HFFc6 (cell line): ENCODE results near the gene UMPS. TPM values are rescaled to one million over a fixed set of nuclear protein-coding genes. Genes with fewer than 3 reads are reported as not detected.
A peak's percentile ranks its signal among the peaks of the same experiment; 100 is the strongest.
"Not testable (repeated sequence)": the region's sequence is repeated elsewhere in the genome, so short reads cannot be mapped to it uniquely, and the experiment has no call there.

Experiments
- DNase-seq: peaks from one replicate; pipeline ENCODE4 v3.0.0-alpha.2; 2018
- H3K27ac Mint-ChIP-seq: 2 replicates; pipeline ENCODE4 v1.8.0; 2020; ENCODE audit warnings: mild to moderate bottlenecking, mixed read lengths
- H3K27me3 Mint-ChIP-seq: 2 replicates; pipeline ENCODE4 v1.8.0; 2021; ENCODE audit warnings: mild to moderate bottlenecking, moderate library complexity, mixed read lengths; ENCODE audit not compliant: insufficient read depth
- H3K36me3 Mint-ChIP-seq: 2 replicates; pipeline ENCODE4 v1.8.0; 2021; ENCODE audit warnings: low read depth, mixed read lengths
- H3K4me1 Mint-ChIP-seq: 2 replicates; pipeline ENCODE4 v1.8.0; 2020; ENCODE audit warnings: low read depth, mixed read lengths
- H3K4me3 Mint-ChIP-seq: 2 replicates; pipeline ENCODE4 v1.8.0; 2020; ENCODE audit warnings: mild to moderate bottlenecking, moderate library complexity, mixed read lengths
- H3K9me3 Mint-ChIP-seq: 2 replicates; pipeline ENCODE4 v1.8.0; 2020; ENCODE audit warnings: mild to moderate bottlenecking, mixed read lengths
- CTCF ChIP-seq: fragments of 200-600 bp; sonication (generic); IDR thresholded peaks from 2 replicates; pipeline ENCODE4 v1.5.0; 2021; ENCODE audit warnings: antibody characterized with exemption, mild to moderate bottlenecking
- total RNA-seq, 6 experiments: library from RNA; stranded (reverse); fragmentation: NEBNext Ultra II Directional; extraction: Animal tissue kit (Norgen Biotek cat#: 25700); gene quantifications; 2 replicates in 1 of 6; 3 replicates in 5 of 6; pipeline ENCODE4 v1.2.3, GENCODE V29; 2021

UMPS gene
- total RNA-seq, 6 experiments from 2014 or later: 25.2 to 39.6 (median 28.4) TPM

GRCh38 chr3:124699686-124700396 lies 30.4 kb upstream of the UMPS start:
- H3K4me1 Mint-ChIP-seq: peaks cover 18% of the 10 kb centered on the region
- no peak overlapping the region for H3K27ac Mint-ChIP-seq
- DNase-seq: no peak
- H3K36me3 Mint-ChIP-seq: no peaks in the 10 kb centered on the region
- TF ChIP-seq CTCF: no peak
- peaks cover 3% of the 10 kb centered on the region for H3K27me3 Mint-ChIP-seq
- no peak overlapping the region for H3K4me3 Mint-ChIP-seq
- no peaks in the 10 kb centered on the region for H3K9me3 Mint-ChIP-seq

GRCh38 chr3:124700880-124701684 lies 29.2 kb upstream of the UMPS start:
- TF ChIP-seq CTCF: no peak
- Mint-ChIP-seq H3K27me3 (no peaks in the 10 kb centered on the region; the same call in 1 of the 2 replicates), H3K9me3 (no peaks in the 10 kb centered on the region), H3K27ac (peak overlapping the region; percentile 39; the same call in 1 of the 2 replicates), H3K36me3 (no peaks in the 10 kb centered on the region), H3K4me3 (peak overlapping the region; percentile 57; the same call in 1 of the 2 replicates), H3K4me1 (peaks cover 18% of the 10 kb centered on the region)
- no peak for DNase-seq

GRCh38 chr3:124701687-124702086 lies 28.6 kb upstream of the UMPS start:
- peak; percentile 46 for DNase-seq
- peak overlapping the region; percentile 39; the same call in 1 of the 2 replicates for H3K27ac Mint-ChIP-seq
- peak overlapping the region; percentile 57 for H3K4me3 Mint-ChIP-seq

GRCh38 chr3:124702950-124703349 lies 27.3 kb upstream of the UMPS start:
- Mint-ChIP-seq H3K4me3 (no peak overlapping the region), H3K4me1 (peaks cover 27% of the 10 kb centered on the region), H3K9me3 (no peaks in the 10 kb centered on the region), H3K27me3 (peaks cover 4% of the 10 kb centered on the region; the same call in 1 of the 2 replicates), H3K27ac (no peak overlapping the region), H3K36me3 (no peaks in the 10 kb centered on the region)
- TF ChIP-seq CTCF: no peak
- DNase-seq: no peak

More at GRCh38 chr3:124701687-124702086, 28.6 kb upstream of the UMPS start:
- peaks cover 1% of the 10 kb centered on the region for H3K27me3 Mint-ChIP-seq
- H3K36me3 Mint-ChIP-seq: no peaks in the 10 kb centered on the region
- no peak for TF ChIP-seq CTCF
- H3K9me3 Mint-ChIP-seq: no peaks in the 10 kb centered on the region
- H3K4me1 Mint-ChIP-seq: peaks cover 18% of the 10 kb centered on the region

- peaks cover 12% of the 10 kb centered on the region for H3K27me3 Mint-ChIP-seq
- H3K36me3 Mint-ChIP-seq: no peaks in the 10 kb centered on the region
- no peak for TF ChIP-seq CTCF
- H3K9me3 Mint-ChIP-seq: no peaks in the 10 kb centered on the region
- DNase-seq: no peak
- H3K4me1 Mint-ChIP-seq: peaks cover 29% of the 10 kb centered on the region
- H3K27ac Mint-ChIP-seq: no peak overlapping the region
- H3K4me3 Mint-ChIP-seq: no peak overlapping the region
These were observed 24.7 kb upstream of the UMPS start for GRCh38 chr3:124705552-124705951.

GRCh38 chr3:124707223-124707622 lies 23.0 kb upstream of the UMPS start:
- not testable (repeated sequence) for H3K4me3 Mint-ChIP-seq, H3K27ac Mint-ChIP-seq
- H3K27me3 Mint-ChIP-seq: peaks cover 19% of the 10 kb centered on the region

More at GRCh38 chr3:124707223-124707622, 23.0 kb upstream of the UMPS start:
- H3K9me3 Mint-ChIP-seq, DNase-seq, H3K36me3 Mint-ChIP-seq: not testable (repeated sequence)
- H3K4me1 Mint-ChIP-seq: peaks cover 14% of the 10 kb centered on the region
